K562 (cell line): Measurements from ENCODE around the gene CDH16. TPM values are rescaled to one million over a fixed set of nuclear protein-coding genes. Genes with fewer than 3 reads are reported as not detected.

Source experiments
- ATAC-seq: fragments of 200-7000 bp; cut with Tn5 transposase; 3 replicates; pipeline ENCODE4 v1.9.1; 2020; ENCODE audit warnings: moderate library complexity
- BruUV-seq: library from RNA; stranded (reverse); fragments of 400-500 nt; replicated peaks from 2 replicates; lab custom pipeline; 2021; lab: Mats Ljungman, UMichigan
- CTCF ChIA-PET: fragments of 300-600 bp; formaldehyde crosslinking; extraction: SDS; loops from one replicate; lab custom pipeline; 2021; ENCODE audit warnings: low intra/inter-chr PET ratio; lab: Yijun Ruan, JAX
- POLR2A ChIA-PET: fragments of 300-600, 350-650 bp; sonication (Branson Sonifier 250); formaldehyde crosslinking; extraction: SDS; loops from one replicate; lab custom pipeline; 2021; ENCODE audit warnings: antibody characterized with exemption, inconsistent platforms; lab: Yijun Ruan, JAX
- DNase-seq, 4 experiments: peaks; one replicate each; pipeline versions ENCODE4 v3.0.0 to v3.0.0-alpha.2; 2011 to 2018; ENCODE audit warnings: low spot score in 3 of 4, mixed read lengths in 3 of 4; ENCODE audit errors: extremely low read depth in 1 of 4
- FAIRE-seq: peaks from 2 replicates; lab custom pipeline; 2011; peaks lifted over from hg19 to GRCh38; lab: Jason Lieb, UNC
- H2AFZ ChIP-seq: 2 replicates; pipeline ENCODE4 v1.6.0; 2011; ENCODE audit warnings: low read depth, low read length, control low read depth, inconsistent platforms
- H3K27ac ChIP-seq: fragments of 200-600 bp; 3 replicates; pipeline ENCODE4 v1.8.0; 2011; ENCODE audit warnings: low read depth, mild to moderate bottlenecking, control low read depth, inconsistent platforms, low read length, moderate library complexity, mixed read lengths; ENCODE audit errors: extremely low read depth
- H3K27me3 ChIP-seq, 2 experiments: fragments of 300-600 bp in 1 of 2; 2 replicates in 1 of 2; 3 replicates in 1 of 2; pipeline versions ENCODE4 v1.6.0 to v1.8.0; 2011; ENCODE audit warnings: inconsistent platforms in 2 of 2, low read length in 2 of 2, mild to moderate bottlenecking in 1 of 2, mixed read lengths in 1 of 2, moderate library complexity in 1 of 2; ENCODE audit not compliant: control insufficient read depth in 2 of 2, insufficient read depth in 2 of 2
- H3K36me3 ChIP-seq: fragments of 300-600 bp; 3 replicates; pipeline ENCODE4 v1.8.0; 2011; ENCODE audit warnings: mild to moderate bottlenecking, low read length, inconsistent platforms; ENCODE audit not compliant: control insufficient read depth, insufficient read depth
- H3K4me1 ChIP-seq, 2 experiments: fragments of 200-600 bp in 1 of 2; replicated peaks in 1 of 2; 2 replicates in 1 of 2; 3 replicates in 1 of 2; pipeline versions ENCODE4 v1.5.1 to v1.8.0; 2011; ENCODE audit warnings: inconsistent platforms in 2 of 2, low read length in 2 of 2, mild to moderate bottlenecking in 1 of 2, mixed read lengths in 1 of 2, moderate library complexity in 1 of 2; ENCODE audit not compliant: control insufficient read depth in 2 of 2, insufficient read depth in 2 of 2
- H3K4me2 ChIP-seq: 2 replicates; pipeline ENCODE4 v1.6.1; 2011; ENCODE audit warnings: low read length, control low read depth, inconsistent platforms, mixed read lengths; ENCODE audit not compliant: insufficient read depth
- H3K4me3 ChIP-seq: fragments of 200-600 bp; sonication (generic), shearing (Covaris generic); 2 replicates; pipeline ENCODE4 v1.5.1; 2016; ENCODE audit warnings: control low read depth, inconsistent platforms
- H3K79me2 ChIP-seq: fragments of 200-600 bp; 3 replicates; pipeline ENCODE4 v1.8.0; 2011; ENCODE audit warnings: low read length, inconsistent platforms; ENCODE audit not compliant: control insufficient read depth, insufficient read depth
- H3K9ac ChIP-seq, 2 experiments: 2 replicates each; pipeline versions ENCODE4 v1.6.0 to v1.6.1; 2011; ENCODE audit warnings: low read depth in 2 of 2, low read length in 2 of 2, control low read depth in 1 of 2, inconsistent platforms in 1 of 2, mild to moderate bottlenecking in 1 of 2, mixed read lengths in 1 of 2; ENCODE audit not compliant: insufficient read depth in 1 of 2
- H3K9me1 ChIP-seq: one replicate; pipeline ENCODE4 v1.6.0; 2011; ENCODE audit warnings: inconsistent platforms, mild to moderate bottlenecking, low read length, moderate library complexity; ENCODE audit not compliant: control insufficient read depth, insufficient read depth
- H3K9me3 ChIP-seq: replicated peaks from 2 replicates; pipeline ENCODE4 v1.5.1; 2011; ENCODE audit warnings: low read depth, low read length, inconsistent platforms; ENCODE audit not compliant: control insufficient read depth, insufficient read depth
- H4K20me1 ChIP-seq: replicated peaks from 2 replicates; pipeline ENCODE4 v1.6.1; 2011; ENCODE audit warnings: low read length, inconsistent platforms, mixed read lengths; ENCODE audit not compliant: control insufficient read depth, insufficient read depth
- ARID4B ChIP-seq: sonication (generic); formaldehyde crosslinking; IDR thresholded peaks from 2 replicates; pipeline ENCODE4 v1.8.0; 2022; ENCODE audit warnings: mild to moderate bottlenecking, missing genetic modification reagents
- BCOR ChIP-seq: fragments of 450-650 bp; IDR thresholded peaks from 2 replicates; pipeline ENCODE4 v1.6.1; 2016
- DDX20 ChIP-seq: fragments of 450-650 bp; IDR thresholded peaks from 2 replicates; pipeline ENCODE4 v1.6.1; 2016; ENCODE audit warnings: missing genetic modification characterization, low read depth, mild to moderate bottlenecking, missing compliant biosample characterization, moderate library complexity
- HIVEP1 ChIP-seq: fragments of 250-450 bp; sonication (Bioruptor Pico); IDR thresholded peaks from 2 replicates; pipeline ENCODE4 v1.4.0; 2020; ENCODE audit warnings: mild to moderate bottlenecking
- HOXB6 ChIP-seq: fragments of 250-450 bp; sonication (Bioruptor Pico); IDR thresholded peaks from 2 replicates; pipeline ENCODE4 v1.5.1; 2022; ENCODE audit warnings: mild to moderate bottlenecking, borderline replicate concordance
- NKRF ChIP-seq: fragments of 450-650 bp; IDR thresholded peaks from 2 replicates; pipeline ENCODE4 v1.6.1; 2016; ENCODE audit warnings: borderline replicate concordance
- RBM17 ChIP-seq: fragments of 200-400 bp; formaldehyde crosslinking; IDR thresholded peaks from 2 replicates; pipeline ENCODE4 v1.6.1; 2017; ENCODE audit warnings: low read depth, mild to moderate bottlenecking, low read length, borderline replicate concordance
- TAF9B ChIP-seq: fragments of 450-650 bp; IDR thresholded peaks from 2 replicates; pipeline ENCODE4 v1.6.1; 2018; ENCODE audit warnings: mild to moderate bottlenecking; ENCODE audit not compliant: partially characterized antibody
- ZBTB7A ChIP-seq: IDR thresholded peaks from 2 replicates; pipeline ENCODE4 v1.6.1; 2011; ENCODE audit warnings: low read depth, mild to moderate bottlenecking, low read length, moderate library complexity, borderline replicate concordance; ENCODE audit not compliant: control insufficient read depth
- ZC3H4 ChIP-seq: sonication (generic); formaldehyde crosslinking; IDR thresholded peaks from 2 replicates; pipeline ENCODE4 v1.9.0; 2021; ENCODE audit warnings: missing genetic modification reagents, borderline replicate concordance
- ZNF253 ChIP-seq: fragments of 250-450 bp; sonication (Bioruptor Pico); conservative IDR thresholded peaks from 2 replicates; pipeline ENCODE4 v1.6.1; 2021; ENCODE audit warnings: mild to moderate bottlenecking
- WGBS: fragments of 100-300 bp; shearing (Covaris generic); methylation state at CpG from one replicate; pipeline ENCODE4 v1.1.6; 2016; ENCODE audit warnings: low coverage, mixed read lengths; ENCODE audit not compliant: insufficient coverage; ENCODE audit errors: missing lambda C conversion rate; 5-methylcytosine and 5-hydroxymethylcytosine counted together
- in situ Hi-C: fragments of 300-500 bp; cut with MboI; formaldehyde crosslinking; loops from 4 replicates; pipeline ENCODE4 v1.15.0; 2018; ENCODE audit warnings: inconsistent platforms, mixed read lengths
- intact Hi-C: fragments of 100-400 bp; cut with micrococcal nuclease; formaldehyde crosslinking; loops from 2 replicates; pipeline ENCODE4 v1.14.2; 2022
- polyA plus RNA-seq, 8 experiments: library from polyadenylated mRNA; depleted of rRNA in 4 of 8; stranded (reverse) in 5 of 8; unstranded in 3 of 8; fragments of >200 nt; fragmentation: Nextera tagmentation in 2 of 8; fragmentation: Illumina TruSeq in 1 of 8; extraction: Ambion mirVana in 2 of 8; extraction: Trizol in 1 of 8; gene quantifications; 2 replicates each; pipeline versions ENCODE4 v1.2.1 to v1.2.3, GENCODE V29; 2011 to 2014; ENCODE audit warnings: inconsistent platforms in 1 of 8, missing spikeins in 1 of 8
- total RNA-seq, 7 experiments: library from RNA; depleted of rRNA in 6 of 7; stranded (reverse); fragments of >200 nt in 6 of 7; fragmentation: Illumina TruSeq in 2 of 7; extraction: Trizol in 2 of 7; gene quantifications; 2 replicates each; pipeline versions ENCODE4 v1.2.1 to v1.2.3, GENCODE V29; 2011 to 2021; ENCODE audit warnings: low replicate concordance in 1 of 7

CDH16 gene
- total and polyA plus RNA-seq, 9 of the 15 experiments (the other 6 are each of a cell fraction or from before 2014, with no cell fraction given): not detected

- no peak overlapping the region for H2AFZ ChIP-seq
- H3K4me2 ChIP-seq: no peak overlapping the region
- CTCF ChIA-PET: interaction anchor here (0.9 kb wide), 1 partner anchor 15 kb away, joined by 3 read pairs; no protein-coding TSS in a partner anchor
- intact Hi-C loops (no loop called here), in situ Hi-C loops (no loop called here)
- no peak overlapping the region for H3K27ac ChIP-seq
- POLR2A ChIA-PET: interaction anchor here (1.0 kb wide), 1 partner anchor 22 kb away, joined by 3 read pairs; no protein-coding TSS in a partner anchor
- no peak for TF ChIP-seq HOXB6
- TF ChIP-seq TAF9B: no peak
- no peak for TF ChIP-seq BCOR
- TF ChIP-seq RBM17: no peak
- no peak for TF ChIP-seq ZBTB7A
- TF ChIP-seq NKRF: no peak
- TF ChIP-seq ARID4B (CRISPR knock-in tag): no peak
- TF ChIP-seq ZC3H4: no peak
- TF ChIP-seq HIVEP1 (CRISPR knock-in tag): no peak
- TF ChIP-seq DDX20 (tag): no peak
- TF ChIP-seq ZNF253 (CRISPR knock-in tag): no peak
- H3K4me1 ChIP-seq: peaks cover 16 to 39% of the 10 kb centered on the region in 2 experiments; a peak in 4 of 5 replicates
- ATAC-seq: no peak
- FAIRE-seq: no peak
- no peaks in the 10 kb centered on the region for H3K9me3 ChIP-seq
- H4K20me1 ChIP-seq: no peaks in the 10 kb centered on the region
- peak overlapping the region in 1 of 2 experiments; percentile 43; a peak in 1 of 4 replicates for H3K9ac ChIP-seq
- no TSS peak for BruUV-seq
- no peaks in the 10 kb centered on the region for H3K9me1 ChIP-seq
- H3K27me3 ChIP-seq: peaks cover 0 to 5% of the 10 kb centered on the region in 2 experiments; a peak in 2 of 5 replicates
- WGBS: 25% methylated on average over 7 of the region's 7 CpGs
- DNase-seq: no peak
- H3K79me2 ChIP-seq: no peaks in the 10 kb centered on the region
- H3K4me3 ChIP-seq: no peak overlapping the region
- H3K36me3 ChIP-seq: no peaks in the 10 kb centered on the region
Observed at GRCh38 chr16:66906916-66907836, 11.5 kb downstream of the CDH16 start.
